Measurements from ENCODE around the gene PFKFB2.

The PFKFB2 gene

GRCh38 chr1:207052911-207053769, at the start of gene PFKFB2:
TSS of gene PFKFB2 (plus strand) at chr1:207053275. CDS start at chr1:207054718, 1,443 bp downstream.
- DNase-seq, result peak; percentile 94 to 95

- DNase-seq, result peak; percentile 19 to 34
Observed at GRCh38 chr1:207004931-207005830, 47.9 kb upstream of the PFKFB2 start.

GRCh38 chr1:207006083-207006482, 47.0 kb upstream of the PFKFB2 start:
- DNase-seq, result no peak

- DNase-seq, result no peak
Observed at GRCh38 chr1:207006914-207007313, 46.2 kb upstream of the PFKFB2 start.

GRCh38 chr1:207007352-207008033, 45.6 kb upstream of the PFKFB2 start:
- DNase-seq, result no peak

GRCh38 chr1:207009182-207009850, 43.8 kb upstream of the PFKFB2 start:
- no peak for DNase-seq

GRCh38 chr1:207009945-207010344, 43.1 kb upstream of the PFKFB2 start:
- no peak for DNase-seq

- DNase-seq, result no peak
Observed at GRCh38 chr1:207010726-207011125, 42.3 kb upstream of the PFKFB2 start.

GRCh38 chr1:207013321-207014085, 39.6 kb upstream of the PFKFB2 start:
- DNase-seq, result no peak

- no peak for DNase-seq
Observed at GRCh38 chr1:207014728-207015127, 38.3 kb upstream of the PFKFB2 start.

GRCh38 chr1:207015791-207016190, 37.3 kb upstream of the PFKFB2 start:
- no peak for DNase-seq

- peak in 1 of 2 donors; percentile 7 for DNase-seq
Observed at GRCh38 chr1:207017615-207018559, 35.2 kb upstream of the PFKFB2 start.

- DNase-seq, result no peak
Observed at GRCh38 chr1:207018707-207019106, 34.4 kb upstream of the PFKFB2 start.

- DNase-seq, result no peak
Observed at GRCh38 chr1:207019161-207019560, 33.9 kb upstream of the PFKFB2 start.

- DNase-seq, result no peak
Observed at GRCh38 chr1:207019661-207020060, 33.4 kb upstream of the PFKFB2 start.

GRCh38 chr1:207020065-207020708, 32.9 kb upstream of the PFKFB2 start:
- no peak for DNase-seq

- peak in 1 of 2 donors; percentile 21 for DNase-seq
Observed at GRCh38 chr1:207020709-207021107, 32.4 kb upstream of the PFKFB2 start.

- DNase-seq, result no peak
Observed at GRCh38 chr1:207021139-207021861, 31.8 kb upstream of the PFKFB2 start.
